HG02973 (cell line): Measurements from ENCODE around the gene RGL3.
"Not testable (repeated sequence)": the region's sequence is repeated elsewhere in the genome, so short reads cannot be mapped to it uniquely, and the experiment has no call there.

Source experiments
- ATAC-seq: cut with Tn5 transposase; IDR thresholded peaks from one replicate; pipeline ENCODE4 v1.9.1; 2021; ENCODE audit warnings: moderate library complexity; ENCODE audit not compliant: unreplicated experiment

Gene RGL3

DNA sequence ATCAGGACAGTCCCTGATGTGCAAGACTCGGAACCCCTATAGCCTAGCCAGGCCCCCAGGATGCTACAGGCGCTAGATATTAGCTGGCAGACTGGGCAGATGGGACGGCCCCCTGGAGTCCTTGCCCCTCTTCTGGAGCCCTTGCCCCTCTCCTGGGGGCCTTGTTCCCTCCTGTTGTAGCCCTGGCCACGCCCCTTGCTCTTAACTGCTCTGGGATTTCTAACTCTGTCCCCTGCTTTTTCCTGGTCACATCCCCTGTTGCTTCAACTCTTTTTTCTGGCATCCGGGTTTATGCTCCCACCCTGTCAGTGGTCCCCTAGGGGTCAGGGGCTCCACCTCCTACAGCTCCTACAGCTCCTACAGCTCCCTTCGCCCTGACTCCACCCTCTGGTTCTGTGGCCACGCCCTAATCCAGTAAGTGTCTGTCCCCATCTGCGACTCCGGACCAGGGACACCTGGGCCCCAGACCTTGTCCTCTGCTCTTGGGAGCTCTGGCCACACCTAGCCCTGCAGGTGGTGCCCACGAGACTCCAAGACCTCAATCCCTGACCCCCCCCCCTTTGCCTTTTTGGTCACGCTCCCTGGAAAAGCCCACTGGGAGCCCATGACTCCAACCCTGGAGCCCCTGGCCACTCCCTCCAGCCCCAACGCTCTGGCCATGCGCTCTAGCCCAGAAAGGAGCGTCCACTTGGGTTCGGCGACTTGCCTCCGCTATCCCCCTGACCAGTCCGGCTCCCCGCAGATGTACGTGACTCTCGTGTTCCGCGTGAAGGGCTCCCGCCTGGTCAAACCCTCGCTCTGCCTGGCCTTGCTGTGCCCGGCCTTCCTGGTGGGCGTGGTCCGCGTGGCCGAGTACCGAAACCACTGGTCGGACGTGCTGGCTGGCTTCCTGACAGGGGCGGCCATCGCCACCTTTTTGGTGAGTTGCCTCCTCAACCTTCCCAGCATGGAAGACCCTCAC, 57.1 kb downstream of the RGL3 start:
- ATAC-seq = no peak

DNA sequence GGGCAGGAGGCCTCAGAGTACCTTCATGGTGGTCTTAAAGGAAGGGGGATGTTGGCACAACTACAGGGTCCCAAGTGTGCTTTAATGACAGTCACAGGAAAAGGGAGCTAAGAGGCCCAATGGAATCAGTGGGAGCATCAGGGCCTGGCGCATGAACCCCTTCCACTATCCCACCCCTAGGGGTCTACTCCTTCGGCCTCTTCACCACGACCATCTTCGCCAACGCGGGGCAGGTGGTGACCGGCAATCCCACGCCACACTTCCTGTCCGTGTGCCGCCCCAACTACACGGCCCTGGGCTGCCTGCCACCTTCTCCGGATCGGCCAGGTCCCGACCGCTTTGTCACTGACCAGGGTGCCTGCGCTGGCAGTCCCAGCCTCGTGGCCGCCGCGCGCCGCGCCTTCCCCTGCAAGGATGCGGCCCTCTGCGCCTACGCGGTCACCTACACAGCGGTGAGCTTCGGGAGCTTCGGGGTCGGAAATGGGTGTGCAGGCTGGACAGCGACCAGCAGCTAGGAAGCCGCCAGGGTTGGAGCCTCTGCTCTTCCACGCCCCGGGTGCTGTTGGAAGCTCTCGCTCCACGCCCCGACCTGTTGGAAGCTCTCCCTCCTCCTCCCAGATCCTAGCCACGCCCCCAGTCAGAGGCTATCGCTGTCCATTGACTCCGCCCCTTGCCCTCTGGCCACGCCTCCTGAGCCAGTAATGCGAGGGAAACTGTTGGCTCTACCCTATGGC, 57.9 kb downstream of the RGL3 start:
- no peak for ATAC-seq

DNA sequence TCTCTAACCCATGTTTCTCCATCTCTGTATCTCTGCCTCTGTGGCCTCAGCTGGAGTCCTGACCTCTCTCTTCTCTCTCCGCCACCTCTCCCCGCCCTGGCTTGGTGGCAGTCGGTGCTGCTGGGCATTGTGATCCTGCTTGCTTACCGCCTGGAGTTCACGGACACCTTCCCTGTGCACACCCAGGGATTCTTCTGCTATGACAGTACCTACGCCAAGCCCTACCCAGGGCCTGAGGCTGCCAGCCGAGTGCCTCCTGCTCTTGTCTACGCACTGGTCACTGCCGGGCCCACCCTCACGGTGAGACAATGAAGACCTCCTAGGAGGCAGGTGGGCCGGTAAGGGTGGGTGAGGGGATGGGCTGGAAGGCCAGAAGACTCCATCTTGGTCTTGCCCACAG, 59.7 kb downstream of the RGL3 start:
- no peak for ATAC-seq

DNA sequence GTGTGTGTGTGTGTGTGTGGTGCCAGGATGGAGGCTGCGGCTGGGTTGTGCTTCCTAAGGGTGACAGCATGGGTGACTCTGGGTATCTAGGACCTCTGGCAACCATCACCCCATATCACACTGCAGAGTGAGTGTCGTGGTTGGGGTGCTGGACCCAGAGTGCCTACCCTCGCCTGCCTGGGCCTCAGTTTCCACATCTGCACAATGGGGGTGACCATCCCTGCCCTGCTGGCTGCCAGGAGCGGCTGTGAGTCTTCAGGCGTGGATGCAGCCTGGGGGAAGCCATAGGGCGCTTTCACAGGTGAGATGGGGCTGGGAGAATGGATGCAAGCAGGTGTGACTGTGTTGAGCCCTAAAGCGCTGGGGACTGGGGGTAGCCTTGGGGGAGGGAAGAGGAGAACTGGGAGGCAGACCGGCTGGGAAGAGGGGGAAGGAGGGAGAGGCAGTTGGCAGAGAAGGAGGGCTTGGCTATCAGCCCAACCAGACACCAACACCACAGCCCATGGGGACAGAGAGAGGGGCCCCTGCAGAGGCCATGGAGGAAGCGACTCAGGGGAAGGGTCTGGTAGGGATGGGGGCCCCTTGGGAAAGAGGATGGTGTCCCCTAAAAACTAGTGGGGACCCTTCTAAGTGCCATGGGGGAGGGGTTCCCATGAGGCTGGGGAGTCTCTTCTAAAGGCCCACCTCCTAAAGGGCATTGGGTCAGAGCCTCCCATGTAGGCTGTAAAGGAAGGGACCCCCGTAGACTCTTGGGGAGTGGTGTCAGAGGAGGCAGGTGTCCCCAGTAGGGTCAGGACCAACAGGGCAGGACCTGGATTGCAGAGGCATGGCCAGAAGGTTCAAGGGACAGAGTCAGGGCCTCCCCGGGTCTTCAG, 62.2 kb downstream of the RGL3 start:
- ATAC-seq = no peak

DNA sequence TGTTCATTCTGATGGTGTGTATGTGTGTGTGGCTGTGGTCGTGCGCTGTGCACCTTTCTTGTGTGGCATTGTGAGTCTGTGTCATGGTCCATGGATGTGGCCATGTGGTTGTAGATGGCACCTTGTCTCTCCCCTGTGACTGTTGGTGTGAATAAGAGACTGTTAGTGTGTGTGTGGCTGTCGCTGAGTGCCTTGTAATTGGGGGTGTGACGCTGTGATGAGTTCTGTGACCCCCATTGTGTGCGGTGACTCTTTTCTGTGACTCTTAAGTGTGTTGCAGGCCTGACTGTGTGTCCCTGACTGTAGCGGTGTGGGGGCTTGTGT, 63.1 kb downstream of the RGL3 start:
- no peak for ATAC-seq

DNA sequence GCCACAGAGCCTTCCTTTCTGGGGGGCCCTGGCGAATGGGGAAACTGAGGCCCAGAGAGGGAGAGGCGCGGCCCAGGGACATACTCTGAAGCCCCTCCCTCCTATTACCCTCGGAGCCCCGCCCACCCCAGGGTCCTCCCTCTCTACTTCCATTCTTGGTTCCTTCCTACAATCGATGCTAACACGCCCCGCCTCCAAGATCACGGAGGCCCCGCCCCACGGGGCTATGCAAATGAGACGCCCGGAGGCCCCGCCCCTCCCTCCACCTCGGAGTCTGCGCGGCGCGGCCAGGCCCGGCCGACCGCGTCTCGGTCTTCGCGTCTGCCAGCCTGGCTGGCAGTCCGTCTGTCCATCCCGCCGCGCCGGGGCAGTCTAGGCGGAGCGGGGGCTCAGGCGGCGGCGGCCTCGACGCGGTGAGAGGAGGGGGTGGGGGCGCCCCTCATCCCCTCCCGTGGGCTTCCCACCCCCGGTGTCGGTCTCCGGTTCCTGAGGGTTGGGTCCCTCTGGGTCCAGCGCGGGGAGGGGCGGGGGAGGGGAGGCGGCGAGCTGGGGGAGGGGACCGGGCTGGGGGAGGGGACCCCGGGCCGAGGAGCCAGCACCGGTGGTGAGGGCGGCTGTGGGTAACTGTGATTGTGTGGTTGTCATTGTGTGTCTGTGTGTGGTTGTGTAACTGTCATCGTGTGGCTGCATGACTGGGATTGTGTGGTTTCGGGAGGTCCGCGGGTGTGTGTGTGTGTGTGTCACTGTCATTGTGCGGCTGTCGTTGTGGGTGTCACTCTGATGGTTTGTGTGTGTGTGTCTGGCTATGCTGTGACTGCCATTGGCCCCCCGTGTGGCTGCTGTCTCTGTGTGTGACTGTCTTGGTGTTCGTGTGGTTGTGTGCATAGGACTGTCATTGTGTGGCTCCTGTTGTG, 63.7 kb downstream of the RGL3 start, which contains the start of gene PLPPR2:
Gene PLPPR2 (plus strand): TSS at position 273 of the 914 bp plus-strand sequence. CDS start 2,242 bp downstream, outside the sequence.
- no peak for ATAC-seq

DNA sequence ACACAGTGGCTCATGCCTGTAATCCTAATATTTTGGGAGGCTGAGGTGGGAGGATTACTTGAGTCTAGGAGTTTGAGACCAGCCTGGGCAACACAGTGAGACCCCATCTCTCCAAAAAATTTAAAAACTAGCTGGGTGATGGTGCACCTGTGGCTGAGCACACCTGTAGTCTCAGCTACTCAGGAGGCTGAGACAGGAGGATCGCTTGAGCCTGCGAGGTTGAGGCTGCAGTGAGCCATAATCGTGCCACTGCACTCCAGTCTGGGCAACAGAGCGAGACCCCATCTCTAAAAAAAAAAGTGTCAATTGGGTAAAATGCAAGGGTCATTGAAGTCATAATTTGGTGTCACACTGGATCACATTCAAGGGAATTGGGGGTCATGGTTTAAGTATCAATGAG, 65.0 kb downstream of the RGL3 start:
- not testable (repeated sequence) for ATAC-seq

DNA sequence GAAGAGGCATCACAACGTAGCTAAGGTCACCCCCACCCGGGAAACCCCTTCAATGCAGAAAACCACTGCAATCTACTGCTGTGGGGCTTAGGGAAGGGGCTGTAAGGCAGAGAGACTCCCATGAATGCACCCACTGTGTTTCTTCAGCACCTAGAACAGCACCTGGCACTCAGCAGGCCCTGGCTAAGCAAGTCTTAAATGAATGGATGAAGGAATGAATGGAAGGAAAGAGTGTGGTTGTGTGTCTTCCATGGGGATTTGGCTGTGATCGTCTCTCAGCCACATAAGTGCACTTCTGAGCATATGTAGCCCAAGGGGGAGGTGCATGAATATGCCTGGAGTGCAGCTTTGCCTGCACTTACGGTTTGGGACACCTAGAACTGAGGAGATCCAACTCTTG, 69.9 kb downstream of the RGL3 start:
- no peak for ATAC-seq

DNA sequence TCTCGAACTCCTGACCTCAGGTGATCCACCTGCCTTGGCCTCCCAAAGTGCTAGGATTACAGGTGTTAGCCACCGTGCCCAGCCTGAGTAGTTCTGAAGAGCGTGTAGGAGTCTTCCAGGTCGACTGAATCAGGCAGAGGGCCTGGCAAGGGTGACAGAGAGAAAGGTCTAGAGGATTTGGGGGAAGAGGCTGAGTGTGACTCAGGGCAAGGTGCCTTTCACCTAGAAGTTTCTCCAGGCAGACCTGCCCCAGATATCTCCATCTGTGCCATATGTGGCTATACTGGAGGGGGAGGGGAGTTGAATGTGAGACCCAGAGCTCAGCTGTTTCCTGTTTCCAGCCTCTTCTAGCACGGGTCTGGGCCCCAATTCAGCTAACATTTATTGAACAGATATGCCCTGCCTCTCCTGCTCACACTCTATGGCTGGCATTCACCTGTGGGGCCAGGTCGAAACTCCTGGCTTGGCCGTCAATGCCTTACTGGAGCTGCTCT, 71.5 kb downstream of the RGL3 start:
- ATAC-seq = no peak

DNA sequence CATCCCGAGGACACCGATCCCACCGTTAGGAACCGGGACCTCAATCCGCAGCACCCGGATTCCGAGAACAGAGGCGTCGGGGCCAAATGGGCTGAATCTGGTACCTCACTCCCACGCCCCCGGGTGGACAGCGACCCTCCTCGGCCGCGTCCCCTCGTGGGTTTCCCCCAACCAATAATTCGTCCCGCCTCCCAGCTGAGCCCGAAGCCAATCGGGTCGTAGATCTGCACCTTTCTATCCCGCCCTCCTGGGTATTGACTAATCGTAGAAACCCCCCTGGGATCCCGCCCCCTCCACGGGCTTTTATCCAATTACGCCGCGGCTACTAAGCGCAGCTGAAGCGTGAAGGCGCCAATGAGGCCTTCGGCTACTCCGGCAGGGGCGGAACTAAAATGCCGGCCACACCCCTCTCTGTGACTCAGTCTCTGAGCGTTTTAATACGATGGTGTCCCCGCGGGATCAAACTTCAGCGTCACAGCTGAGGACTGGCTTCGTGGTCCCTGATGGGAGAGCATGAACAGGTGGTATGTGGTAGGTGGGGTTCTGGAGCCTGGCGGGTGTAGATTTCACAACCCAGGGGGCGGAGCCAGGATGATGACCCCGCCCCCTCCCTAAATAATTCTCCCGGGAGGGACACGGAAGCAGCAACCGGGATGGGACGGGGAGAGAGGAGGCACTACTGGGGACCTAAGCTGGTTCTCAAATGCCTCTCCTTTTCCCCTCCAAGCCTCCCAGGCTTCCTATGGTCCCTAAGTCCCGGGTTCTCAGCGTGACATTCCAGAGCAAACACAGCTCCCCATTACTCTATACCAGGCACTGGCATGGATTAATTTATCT, 72.8 kb downstream of the RGL3 start, which contains the start of the genes CCDC159 and TMEM205:
Gene CCDC159 (plus strand): TSS at position 416 of the 837 bp plus-strand sequence. CDS start 88 bp downstream, at position 504.
Gene TMEM205 (minus strand): TSS at position 165 of the 837 bp plus-strand sequence. CDS start 649 bp downstream, outside the sequence.
- peak; percentile 83 for ATAC-seq

DNA sequence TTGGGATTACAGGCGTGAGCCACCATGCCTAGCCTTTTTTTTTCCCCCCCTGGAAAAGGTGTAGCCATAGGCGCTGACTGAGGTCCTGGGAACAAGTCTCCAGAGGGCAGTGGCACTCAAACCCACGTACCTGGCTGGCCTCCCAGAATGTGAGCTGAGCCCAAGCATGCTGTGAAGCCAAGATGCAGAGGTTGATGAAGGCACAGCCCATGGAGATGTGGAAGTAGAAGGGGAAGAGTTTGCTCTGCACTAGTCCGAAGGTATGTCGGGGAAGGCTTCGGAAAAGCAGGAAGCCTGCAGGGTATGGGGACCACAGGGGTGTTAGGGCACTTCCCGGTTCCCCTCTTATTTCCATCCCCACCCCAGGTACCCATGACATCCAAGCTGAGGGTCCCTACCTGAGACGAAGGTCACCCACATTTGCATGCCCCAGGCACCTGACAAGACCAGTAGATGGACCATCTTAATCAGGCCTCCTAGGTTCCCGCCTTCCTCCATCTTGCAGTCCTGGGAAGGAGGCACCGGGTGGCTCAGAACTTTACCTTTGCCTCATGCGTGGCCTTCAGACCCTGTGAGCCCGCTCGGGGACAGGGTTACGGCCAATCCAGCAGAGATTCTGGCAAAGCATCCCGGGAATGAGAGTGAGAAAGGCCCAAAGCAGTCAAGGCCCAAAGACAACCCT, 73.9 kb downstream of the RGL3 start:
- no peak for ATAC-seq
